GM23338 (cell line): Measurements from ENCODE around the gene OR8D1.

ENCODE experiments used
- CTCF ChIP-seq, 2 experiments: fragments of 200-600 bp in 1 of 2; sonication (generic) in 1 of 2; conservative IDR thresholded peaks; 2 replicates each; pipeline versions ENCODE4 v1.5.1 to v1.6.1; 2016 to 2017; ENCODE audit warnings: antibody characterized with exemption in 2 of 2, low read depth in 2 of 2, mild to moderate bottlenecking in 2 of 2, moderate library complexity in 1 of 2
- EZH2 ChIP-seq: fragments of 200-600 bp; sonication (generic); IDR thresholded peaks from one replicate; pipeline ENCODE4 v1.8.0; 2017; ENCODE audit warnings: antibody characterized with exemption, mild to moderate bottlenecking, low read depth; ENCODE audit not compliant: unreplicated experiment
- EZH2phosphoT487 ChIP-seq: fragments of 200-600 bp; sonication (generic); IDR thresholded peaks from one replicate; pipeline ENCODE4 v1.8.1; 2018; ENCODE audit warnings: antibody characterized with exemption; ENCODE audit not compliant: unreplicated experiment
- REST ChIP-seq: IDR thresholded peaks from one replicate; pipeline ENCODE4 v1.6.1; 2018; ENCODE audit warnings: antibody characterized with exemption; ENCODE audit not compliant: unreplicated experiment
- STAT1 ChIP-seq: IDR thresholded peaks from one replicate; pipeline ENCODE4 v1.6.1; 2016; ENCODE audit warnings: antibody characterized with exemption; ENCODE audit not compliant: unreplicated experiment

DNA sequence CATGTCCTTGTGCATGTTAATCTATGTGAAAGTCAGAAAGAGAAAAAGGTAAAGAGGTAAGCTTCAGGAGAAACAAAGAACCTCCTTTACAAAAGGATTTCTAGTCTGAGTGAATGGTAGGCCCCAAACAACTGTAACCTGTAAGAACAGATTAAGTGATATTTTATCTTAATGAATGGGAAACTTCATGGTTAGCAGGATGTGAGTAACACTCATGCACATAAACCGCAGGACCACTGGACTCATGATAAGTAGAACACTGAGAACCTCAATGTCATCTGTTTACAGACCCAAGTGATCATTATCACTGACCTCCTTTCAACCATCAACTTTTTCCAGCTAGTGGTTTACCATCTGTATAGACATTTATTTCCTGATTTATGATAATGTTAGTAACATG lies 37.7 kb downstream of the OR8D1 start:
- no peak for TF ChIP-seq CTCF (conservative IDR thresholded peaks at IDR 0.05; ENCODE audit: low read depth in 2 of 2)
- no peak for TF ChIP-seq STAT1
- no peak for TF ChIP-seq EZH2phosphoT487
- TF ChIP-seq REST: no peak
- TF ChIP-seq EZH2: no peak
